Measurements from ENCODE around the gene CNIH3.
"Not testable (repeated sequence)": the region's sequence is repeated elsewhere in the genome, so short reads cannot be mapped to it uniquely, and the experiment has no call there.

The CNIH3 gene

DNA sequence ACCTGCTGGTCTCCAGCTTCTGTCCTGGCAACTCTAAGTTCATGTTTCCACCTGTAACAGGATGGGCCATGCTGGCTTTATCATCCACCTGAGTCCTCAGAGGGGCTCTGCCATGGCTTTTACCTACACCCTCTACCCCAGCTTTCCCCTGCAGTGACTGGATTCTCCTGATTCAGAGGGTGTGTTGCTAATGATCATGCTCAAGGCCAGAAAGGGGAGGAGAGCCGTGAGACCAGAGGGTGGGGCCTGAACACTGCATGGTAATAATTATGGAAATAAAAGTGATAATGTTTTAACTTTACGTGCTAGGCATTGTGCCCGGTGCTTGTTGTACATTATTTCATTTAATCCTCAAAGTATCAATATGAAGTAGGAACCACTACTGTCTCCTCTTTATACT, 53.3 kb downstream of the CNIH3 start:
- in situ Hi-C loops (cut with HindIII; ENCODE audit: low pct_ligation_motif_present, low pct_unique_long_range_greater_than_20kb, low sequenced_read_pairs), result no loop called here
- DNase-seq, result no peak

DNA sequence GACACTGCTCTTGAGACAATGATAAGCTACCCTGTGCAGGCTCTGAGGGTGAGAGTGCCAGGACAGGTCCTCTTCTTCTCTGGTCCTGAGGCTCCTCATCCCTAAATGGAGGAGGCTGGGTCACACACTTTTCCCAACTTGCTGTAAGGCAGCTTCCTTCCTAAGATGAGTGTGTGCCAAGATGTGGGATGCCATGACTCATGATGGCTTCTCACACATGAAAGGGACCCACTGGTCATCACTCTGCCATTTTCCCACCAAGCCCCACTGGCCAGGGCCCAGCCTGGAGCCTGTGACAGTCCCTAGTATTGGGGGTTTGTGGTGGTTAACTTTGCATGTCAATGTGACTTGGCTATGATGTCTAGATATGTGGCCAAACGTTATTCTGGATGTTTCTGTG, 54.4 kb downstream of the CNIH3 start:
- in situ Hi-C loops (cut with HindIII; ENCODE audit: low pct_ligation_motif_present, low pct_unique_long_range_greater_than_20kb, low sequenced_read_pairs), result no loop called here
- DNase-seq, result no peak

DNA sequence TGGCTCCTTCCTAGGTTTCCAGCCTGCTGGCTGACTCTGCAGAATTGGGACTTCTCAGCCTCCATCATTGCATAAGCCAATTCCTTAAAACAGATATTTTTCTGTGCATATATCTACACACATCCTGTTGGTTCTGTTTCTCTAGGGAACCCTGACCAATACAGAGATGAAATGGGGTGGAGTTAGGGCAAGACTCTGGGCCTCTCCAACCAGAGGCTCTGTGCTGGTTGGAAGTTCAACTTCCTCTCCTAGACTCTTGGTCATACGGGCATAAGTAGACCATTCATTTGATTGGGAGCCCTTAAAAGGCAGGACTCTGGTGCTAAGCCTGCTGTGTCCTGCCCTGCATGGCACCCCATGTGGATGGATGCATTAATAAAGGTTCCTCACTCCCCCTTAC, 55.0 kb downstream of the CNIH3 start:
- in situ Hi-C loops (cut with HindIII; ENCODE audit: low pct_ligation_motif_present, low pct_unique_long_range_greater_than_20kb, low sequenced_read_pairs), result no loop called here
- no peak for DNase-seq

DNA sequence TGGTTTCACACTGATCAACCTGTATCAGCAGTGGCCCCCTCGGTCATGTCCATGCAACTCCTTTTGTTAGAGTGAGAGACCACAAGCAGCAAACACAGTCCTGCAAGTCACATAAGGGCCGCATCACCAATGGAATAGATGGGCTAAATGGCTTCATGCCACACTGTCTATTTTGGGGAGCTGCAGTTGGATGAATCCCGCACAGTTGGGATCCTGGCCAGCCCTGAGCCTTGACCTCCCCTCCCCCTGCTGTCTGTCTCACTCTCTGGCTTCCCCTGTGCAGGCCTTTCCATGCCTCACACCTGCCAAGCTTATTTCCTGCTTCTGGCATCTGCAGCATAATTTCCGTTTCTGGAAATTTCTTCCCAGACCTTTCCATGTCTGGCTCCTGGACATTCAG, 57.0 kb downstream of the CNIH3 start:
- in situ Hi-C loops (cut with HindIII; ENCODE audit: low pct_ligation_motif_present, low pct_unique_long_range_greater_than_20kb, low sequenced_read_pairs), result no loop called here
- DNase-seq, result no peak

DNA sequence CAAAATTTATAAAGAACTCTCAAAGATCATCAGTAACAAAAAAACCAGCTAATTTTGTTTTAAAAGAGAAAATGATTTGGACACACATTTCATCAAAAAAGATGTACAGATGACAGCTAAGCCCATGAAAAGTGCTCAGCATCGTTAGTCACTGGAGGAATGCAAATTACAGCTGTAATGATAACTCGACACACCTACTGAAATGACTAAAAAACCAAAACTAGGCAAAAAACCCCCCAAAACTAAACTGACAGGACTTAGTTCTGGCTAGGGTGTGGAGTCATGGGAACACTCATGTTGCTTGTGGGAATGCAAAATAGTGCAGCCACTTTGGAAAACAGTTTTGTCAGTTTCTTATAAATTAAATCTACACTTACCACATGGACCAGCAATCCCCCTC, 59.5 kb downstream of the CNIH3 start:
- in situ Hi-C loops (cut with HindIII; ENCODE audit: low pct_ligation_motif_present, low pct_unique_long_range_greater_than_20kb, low sequenced_read_pairs), result no loop called here
- DNase-seq, result no peak

DNA sequence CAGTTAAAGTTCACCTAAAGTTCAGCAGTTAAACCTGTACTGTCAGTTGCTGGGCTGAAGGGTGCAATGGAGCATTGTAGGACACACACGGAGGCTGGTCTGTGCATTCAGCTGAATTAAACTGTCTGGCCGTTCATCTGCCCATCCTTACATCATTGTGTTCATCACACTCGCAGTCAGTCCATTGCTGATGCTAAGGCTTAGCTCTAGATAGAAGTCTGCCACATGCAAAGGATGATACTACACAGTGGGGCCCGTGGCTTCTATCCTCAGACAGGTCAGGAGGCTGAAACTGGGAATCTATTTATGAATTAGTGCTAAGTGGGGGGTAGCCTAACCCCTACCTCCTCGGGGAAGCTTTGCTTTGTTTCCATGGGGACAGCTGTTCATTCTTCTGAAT, 60.4 kb downstream of the CNIH3 start:
- no peak for DNase-seq
- in situ Hi-C loops (cut with HindIII; ENCODE audit: low pct_ligation_motif_present, low pct_unique_long_range_greater_than_20kb, low sequenced_read_pairs), result no loop called here

DNA sequence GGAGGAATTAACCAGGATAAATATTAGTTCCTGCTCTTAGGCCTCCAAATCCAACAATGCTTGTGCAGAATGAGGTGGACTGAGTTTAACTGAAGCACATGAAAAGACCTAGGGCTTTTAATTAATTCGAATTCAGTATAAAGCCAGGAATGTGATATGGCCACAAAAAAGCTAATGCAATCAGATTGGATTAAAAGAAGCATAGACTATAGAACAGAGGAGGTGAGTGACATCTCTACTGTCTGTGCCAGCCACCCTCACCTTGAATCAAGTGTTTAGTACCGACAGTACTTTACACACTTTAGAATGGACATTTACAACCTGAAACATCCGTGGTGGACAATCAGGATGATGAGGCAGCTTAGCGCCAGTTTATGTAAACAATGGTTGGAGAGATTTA, 62.1 kb downstream of the CNIH3 start:
- in situ Hi-C loops (cut with HindIII; ENCODE audit: low pct_ligation_motif_present, low pct_unique_long_range_greater_than_20kb, low sequenced_read_pairs), result no loop called here

DNA sequence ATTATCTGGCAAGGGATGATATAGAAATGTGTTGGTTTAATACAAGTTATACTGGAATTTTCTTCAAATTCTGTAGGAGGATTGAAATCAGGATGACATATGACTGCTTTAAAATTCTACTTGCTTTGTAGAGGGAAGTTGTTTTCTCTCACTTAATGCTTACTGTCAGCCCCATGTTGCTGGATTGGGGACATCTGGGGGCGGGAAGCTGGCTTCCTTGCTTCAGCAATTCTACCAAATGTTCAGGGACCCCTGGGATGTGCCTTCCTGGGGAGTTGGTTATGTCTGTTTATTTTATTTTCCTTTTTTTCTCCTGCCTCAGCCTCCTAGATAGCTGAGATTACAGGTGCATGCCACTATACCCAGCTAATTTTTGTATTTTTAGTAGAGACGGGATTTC, 63.5 kb downstream of the CNIH3 start:
- DNase-seq, result no peak
- in situ Hi-C loops (cut with HindIII; ENCODE audit: low pct_ligation_motif_present, low pct_unique_long_range_greater_than_20kb, low sequenced_read_pairs), result no loop called here

More for the DNA sequence above, 62.1 kb downstream of the CNIH3 start:
- no peak for DNase-seq

DNA sequence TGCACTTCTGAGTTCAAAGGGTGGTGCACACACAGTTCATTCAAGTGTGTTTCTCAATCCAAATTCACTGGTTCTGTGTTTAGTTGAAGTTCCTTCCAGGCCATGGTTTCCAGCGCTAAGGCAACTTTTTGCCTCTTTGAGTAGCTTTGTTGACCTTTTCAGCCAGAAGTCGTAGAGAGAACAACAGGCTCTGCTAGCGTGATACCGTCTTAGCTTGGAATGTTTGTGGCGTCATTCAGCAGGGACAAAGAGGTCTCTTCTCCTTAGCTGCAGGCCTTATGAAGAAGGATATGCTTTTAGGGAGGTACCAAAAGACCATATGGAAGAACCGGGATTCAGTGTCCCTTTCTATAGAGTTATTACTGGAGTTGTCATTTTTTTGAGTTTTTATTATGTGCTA, 65.7 kb downstream of the CNIH3 start:
- in situ Hi-C loops (cut with HindIII; ENCODE audit: low pct_ligation_motif_present, low pct_unique_long_range_greater_than_20kb, low sequenced_read_pairs), result no loop called here
- no peak for DNase-seq

DNA sequence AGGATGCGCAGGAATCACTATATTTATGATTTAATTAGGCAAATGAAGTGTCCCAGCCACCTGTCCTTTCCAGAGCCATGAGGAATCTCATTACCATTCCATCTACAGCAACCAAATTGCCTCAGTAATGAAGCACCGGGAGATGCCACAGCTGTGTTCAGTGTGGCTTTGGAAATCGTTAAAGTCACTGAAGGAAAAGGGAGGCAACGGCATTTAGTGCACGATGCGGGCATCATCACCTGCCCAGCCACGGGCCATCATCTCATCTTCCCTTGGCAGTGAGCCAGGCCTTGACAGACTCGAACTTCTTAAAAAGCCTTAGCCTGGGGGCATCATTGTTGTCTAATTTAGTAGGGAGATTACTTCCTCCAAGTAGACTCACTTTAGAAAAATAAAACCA, 67.8 kb downstream of the CNIH3 start:
- in situ Hi-C loops (cut with HindIII; ENCODE audit: low pct_ligation_motif_present, low pct_unique_long_range_greater_than_20kb, low sequenced_read_pairs), result no loop called here
- no peak for DNase-seq

DNA sequence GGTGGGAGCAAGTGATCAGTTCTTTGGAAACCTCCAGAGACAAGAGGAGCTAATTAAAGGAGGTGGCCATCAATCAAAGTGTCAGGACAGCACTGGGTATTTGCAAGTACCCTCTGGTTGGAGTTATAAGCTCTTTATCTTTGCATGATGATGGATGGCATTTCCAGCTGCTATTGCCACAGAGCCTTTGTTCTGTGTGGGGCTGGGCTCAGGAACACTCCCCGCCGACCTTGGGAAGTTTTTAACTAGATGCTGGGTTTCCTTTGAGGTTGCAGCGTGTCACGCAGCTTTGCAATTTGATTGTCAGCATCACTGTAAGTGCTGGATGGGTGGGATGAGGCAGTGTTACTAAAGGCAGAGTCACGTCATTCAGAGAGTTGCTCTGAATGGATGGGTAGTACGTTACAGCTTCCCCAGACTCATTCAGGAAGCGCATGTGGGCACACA, 68.9 kb downstream of the CNIH3 start:
- in situ Hi-C loops (cut with HindIII; ENCODE audit: low pct_ligation_motif_present, low pct_unique_long_range_greater_than_20kb, low sequenced_read_pairs), result no loop called here
- no peak for DNase-seq

DNA sequence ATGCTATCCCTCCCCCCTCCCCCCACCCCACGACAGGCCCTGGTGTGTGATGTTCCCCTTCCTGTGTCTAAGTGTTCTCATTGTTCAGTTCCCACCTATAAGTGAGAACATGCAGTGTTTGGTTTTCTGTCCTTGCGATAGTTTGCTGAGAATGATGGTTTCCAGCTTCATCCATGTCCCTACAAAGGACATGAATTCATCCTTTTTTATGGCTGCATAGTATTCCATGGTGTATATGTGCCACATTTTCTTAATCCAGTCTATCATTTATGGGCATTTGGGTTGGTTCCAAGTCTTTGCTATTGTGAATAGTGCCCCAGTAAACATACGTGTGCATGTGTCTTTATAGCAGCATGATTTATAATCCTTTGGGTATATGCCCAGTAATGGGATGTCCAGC, 70.0 kb downstream of the CNIH3 start:
- in situ Hi-C loops (cut with HindIII; ENCODE audit: low pct_ligation_motif_present, low pct_unique_long_range_greater_than_20kb, low sequenced_read_pairs); DNase-seq: not testable (repeated sequence)

DNA sequence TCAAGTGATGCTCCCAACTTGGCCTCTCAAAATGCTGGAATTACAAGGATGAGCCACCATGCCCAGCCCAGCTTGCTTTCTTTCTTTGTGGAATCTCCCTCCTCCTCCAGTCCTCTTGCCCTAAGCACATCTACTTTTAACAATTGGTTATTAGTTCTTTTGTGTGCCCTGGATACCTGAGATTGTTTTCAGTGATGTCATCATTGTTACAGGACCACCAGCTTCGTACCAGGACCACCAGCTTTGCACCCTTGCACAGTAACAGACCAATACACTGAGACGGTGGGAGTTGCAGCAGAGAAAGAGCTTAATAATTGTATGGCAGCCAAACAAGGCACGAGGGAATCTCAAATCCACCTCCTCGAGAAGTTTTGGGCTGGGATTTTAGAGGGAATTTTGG, 71.3 kb downstream of the CNIH3 start:
- in situ Hi-C loops (cut with HindIII; ENCODE audit: low pct_ligation_motif_present, low pct_unique_long_range_greater_than_20kb, low sequenced_read_pairs), result no loop called here
- no peak for DNase-seq

DNA sequence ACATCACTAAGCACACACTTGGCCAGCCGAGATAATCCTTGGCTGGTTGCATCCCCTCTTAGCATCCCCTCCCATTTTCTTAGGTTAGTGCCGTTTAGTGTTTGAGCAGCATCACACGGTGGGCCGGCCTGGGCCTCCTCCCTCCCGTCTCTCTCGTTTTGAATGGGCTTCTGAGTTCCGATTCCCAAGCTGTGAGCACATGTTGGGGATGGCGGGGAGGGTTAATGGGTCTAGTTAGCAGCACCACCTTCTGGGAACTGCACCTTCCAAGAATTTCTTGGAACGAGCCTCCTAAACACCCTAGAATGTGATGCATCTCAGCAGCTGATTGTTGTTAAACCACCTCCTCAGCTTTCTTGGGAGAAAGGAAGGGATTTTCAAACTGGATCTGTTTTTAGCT, 73.3 kb downstream of the CNIH3 start:
- in situ Hi-C loops (cut with HindIII; ENCODE audit: low pct_ligation_motif_present, low pct_unique_long_range_greater_than_20kb, low sequenced_read_pairs), result no loop called here
- no peak for DNase-seq

DNA sequence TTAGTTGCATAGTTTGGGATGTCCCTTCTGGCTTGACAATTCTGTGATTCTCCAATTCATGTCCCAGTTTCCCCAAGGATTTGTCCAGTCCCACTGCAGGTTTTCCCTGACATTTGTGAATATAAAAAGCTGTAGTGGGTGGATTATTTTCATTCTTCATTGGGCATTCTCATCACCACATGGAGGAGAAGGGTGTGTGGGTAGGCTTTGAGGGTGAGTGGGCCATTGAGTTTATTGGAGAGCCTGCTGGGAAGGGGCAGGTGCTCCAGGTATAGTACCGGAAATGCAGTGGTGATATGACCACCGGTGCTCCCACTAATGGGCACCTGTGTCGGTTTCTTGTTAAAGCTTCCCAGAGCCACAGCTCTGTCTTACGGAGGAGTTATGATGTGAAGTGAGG, 74.5 kb downstream of the CNIH3 start:
- in situ Hi-C loops (cut with HindIII; ENCODE audit: low pct_ligation_motif_present, low pct_unique_long_range_greater_than_20kb, low sequenced_read_pairs), result no loop called here
- DNase-seq, result no peak

DNA sequence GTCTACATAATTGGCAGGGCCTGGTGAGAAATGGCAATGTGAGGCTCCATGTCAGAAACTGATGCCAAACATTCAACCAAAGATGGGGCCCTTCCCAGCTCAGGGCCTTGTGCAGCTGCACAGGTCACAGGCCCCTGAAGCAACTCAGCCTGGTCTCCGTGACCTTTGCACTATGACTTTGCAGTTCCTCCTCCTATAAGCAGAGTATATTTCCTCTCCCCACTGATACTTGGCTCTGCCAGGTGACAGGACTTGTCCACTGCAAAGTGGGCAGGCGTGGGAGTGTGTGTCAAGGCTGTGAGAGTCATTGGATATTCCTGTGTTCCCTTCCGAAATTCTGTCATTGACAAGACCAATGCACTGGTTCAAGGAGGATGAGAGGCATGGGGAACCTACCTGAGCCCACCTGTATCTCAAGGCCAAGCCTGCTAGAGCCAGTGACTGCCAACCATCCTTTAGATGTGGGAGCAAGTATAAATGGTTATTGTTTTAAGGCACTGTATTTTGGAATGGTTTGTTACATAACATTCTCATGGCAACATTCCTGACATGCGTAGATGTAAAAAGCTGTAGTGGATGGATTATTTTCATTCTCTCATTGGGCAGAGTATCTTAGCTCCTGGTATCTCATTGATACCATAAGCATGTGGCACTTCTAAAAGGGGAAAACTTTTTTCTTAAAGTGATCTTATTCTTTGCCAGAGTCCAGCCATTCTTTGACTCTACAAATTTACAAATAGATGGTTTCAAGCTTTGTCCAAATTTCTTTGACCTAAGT, 75.2 kb downstream of the CNIH3 start:
- no peak for DNase-seq

DNA sequence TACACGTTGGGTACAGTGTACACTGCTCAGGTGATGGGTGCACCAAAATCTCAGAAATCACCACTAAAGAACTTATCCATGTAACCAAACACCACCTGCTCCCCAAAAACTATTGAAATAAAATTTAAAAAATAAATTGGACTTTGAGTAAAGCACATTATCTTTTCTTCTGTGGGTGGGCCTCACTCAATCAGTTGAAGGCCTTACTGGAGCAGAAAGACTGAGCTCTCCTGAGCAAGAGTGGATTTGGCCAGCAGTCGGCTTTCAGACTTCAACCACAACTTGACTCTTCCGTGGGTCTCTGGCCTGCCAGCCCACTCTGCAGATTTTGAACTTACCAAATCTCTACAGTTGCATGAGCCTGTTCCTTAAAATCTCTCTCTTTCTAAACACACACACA, 78.9 kb downstream of the CNIH3 start:
- no peak for DNase-seq
- in situ Hi-C loops (cut with HindIII; ENCODE audit: low pct_ligation_motif_present, low pct_unique_long_range_greater_than_20kb, low sequenced_read_pairs), result no loop called here

More for the DNA sequence above, 75.2 kb downstream of the CNIH3 start:
- in situ Hi-C loops (cut with HindIII; ENCODE audit: low pct_ligation_motif_present, low pct_unique_long_range_greater_than_20kb, low sequenced_read_pairs), result no loop called here

DNA sequence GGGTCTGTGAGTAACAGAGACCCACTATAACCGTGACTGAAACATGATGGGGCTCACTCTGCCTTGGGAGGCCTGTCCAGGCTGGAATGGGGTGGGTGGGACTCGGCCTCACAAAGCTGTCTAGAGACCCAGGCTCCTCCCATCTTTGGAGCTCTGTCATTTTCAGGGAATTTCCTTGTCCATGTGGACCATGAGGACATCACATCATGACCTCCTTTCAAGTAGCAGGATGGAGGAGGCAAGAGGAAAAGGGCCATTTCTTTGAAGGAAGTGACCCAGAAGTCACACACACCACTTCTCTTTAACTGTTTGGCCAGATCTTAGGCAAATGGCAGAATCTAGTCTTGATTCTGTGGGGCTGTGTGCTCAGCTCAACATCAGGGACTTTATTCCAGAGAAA, 79.9 kb downstream of the CNIH3 start:
- in situ Hi-C loops (cut with HindIII; ENCODE audit: low pct_ligation_motif_present, low pct_unique_long_range_greater_than_20kb, low sequenced_read_pairs), result no loop called here
- no peak for DNase-seq

DNA sequence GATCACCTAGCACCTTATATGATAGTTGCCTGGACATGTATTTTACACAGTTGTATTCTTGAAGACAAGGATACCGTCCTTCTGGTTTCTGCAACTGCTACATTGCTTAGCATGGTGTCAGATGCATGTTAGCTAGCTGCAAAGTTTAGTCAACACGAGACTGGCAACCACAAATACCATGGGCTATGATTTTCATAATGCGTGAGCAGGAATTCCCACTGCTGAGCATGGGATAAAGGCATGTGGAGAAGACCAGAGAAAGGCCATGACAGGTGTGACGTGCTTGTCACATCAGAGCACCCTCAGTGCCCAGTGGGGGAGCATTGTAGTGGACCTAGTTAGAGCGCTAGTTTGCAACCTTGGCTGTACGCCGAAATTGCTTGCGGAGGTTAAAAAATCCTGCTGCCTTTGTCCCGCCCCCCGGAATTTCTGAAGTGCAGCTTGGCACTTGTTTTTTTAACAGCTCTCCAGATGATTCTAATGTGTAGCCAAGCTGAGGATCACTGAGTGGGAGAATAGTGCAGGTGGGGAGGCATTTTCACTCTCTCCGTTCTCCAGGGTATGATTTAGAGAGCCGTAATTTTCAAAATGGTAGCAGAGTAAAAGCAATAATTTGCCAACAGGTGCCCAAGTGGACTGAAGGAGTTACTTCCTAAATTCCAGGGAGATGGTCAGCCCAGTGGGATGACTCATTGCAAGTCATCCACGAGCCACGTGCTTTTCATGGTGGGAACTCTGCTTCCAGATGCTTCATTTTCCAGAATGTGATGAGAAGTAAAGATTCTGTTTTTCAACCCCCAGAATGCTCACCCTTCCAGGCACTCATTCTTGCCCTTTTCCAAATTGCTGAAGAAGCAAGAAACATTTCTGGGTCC, 81.0 kb downstream of the CNIH3 start:
- DNase-seq, result peak; percentile 30
- in situ Hi-C loops (cut with HindIII; ENCODE audit: low pct_ligation_motif_present, low pct_unique_long_range_greater_than_20kb, low sequenced_read_pairs), result no loop called here

DNA sequence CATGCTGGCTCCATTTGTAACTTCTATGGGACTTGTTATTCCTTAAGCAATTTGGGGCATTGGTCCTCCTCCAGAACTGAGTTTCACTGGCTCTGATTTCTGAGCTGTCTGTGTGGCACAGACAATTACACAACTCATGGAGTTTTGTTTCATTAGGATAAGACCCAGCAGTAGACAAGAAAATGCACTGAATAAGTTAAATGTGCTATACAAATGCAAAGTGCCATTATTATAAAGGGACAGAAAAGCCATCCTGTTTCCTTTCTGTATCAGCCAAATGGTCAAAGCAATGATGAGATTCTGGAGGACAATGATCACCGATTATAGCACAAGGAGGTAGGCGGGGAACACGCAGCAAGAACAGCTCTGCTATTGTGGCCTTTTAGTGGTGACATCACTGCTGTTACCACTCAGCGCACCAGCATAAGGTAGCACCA, 81.9 kb downstream of the CNIH3 start:
- no peak for DNase-seq

More for the DNA sequence above, 81.9 kb downstream of the CNIH3 start:
- in situ Hi-C loops (cut with HindIII; ENCODE audit: low pct_ligation_motif_present, low pct_unique_long_range_greater_than_20kb, low sequenced_read_pairs), result no loop called here

All from ACHN (cell line).